ENCODE results near the gene ZBTB32. TPM values are rescaled to one million over a fixed set of nuclear protein-coding genes. Genes with fewer than 3 reads are reported as not detected.
A peak's percentile ranks its signal among the peaks of the same experiment; 100 is the strongest.

Gene ZBTB32
- total RNA-seq, 1 experiment from 2014 or later = 0.13 TPM

DNA sequence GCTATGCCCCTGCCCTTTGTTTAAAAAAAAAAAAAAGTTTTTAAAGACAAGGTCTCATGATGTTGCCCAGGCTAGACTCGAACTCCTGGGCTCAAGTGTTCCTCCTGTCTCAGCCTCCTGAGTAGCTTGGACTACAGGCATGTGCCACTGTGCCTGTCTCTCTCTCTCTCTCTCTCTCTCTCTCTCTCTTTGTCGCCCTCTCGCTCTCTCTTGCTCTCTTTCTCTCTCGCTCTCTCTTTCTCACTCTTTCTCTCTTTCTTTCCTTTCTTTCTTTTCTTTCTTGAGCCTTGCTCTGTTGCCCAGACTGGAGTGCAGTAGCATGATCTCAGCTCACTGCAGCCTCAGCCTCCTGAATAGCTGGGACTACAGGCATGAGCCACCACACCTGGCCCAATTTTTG is 48.8 kb upstream of the ZBTB32 start:
- no peaks in the 10 kb centered on the region for H3K9me3 Mint-ChIP-seq
- H3K27me3 Mint-ChIP-seq (ENCODE audit: low read depth) = no peaks in the 10 kb centered on the region

More for the DNA sequence above, 48.8 kb upstream of the ZBTB32 start:
- Histone ChIP-seq H4K20me1 (ENCODE audit: control insufficient read depth, insufficient read depth, insufficient read length) (no peaks in the 10 kb centered on the region), H2BK5ac (ENCODE audit: insufficient read length, low read length) (no peak overlapping the region), H2BK12ac (ENCODE audit: insufficient read length, low read depth, low read length) (no peak overlapping the region), H2AK5ac (ENCODE audit: insufficient read length, low read length) (no peak overlapping the region), H2BK120ac (ENCODE audit: low read depth, low read length, poor library complexity, severe bottlenecking) (no peak overlapping the region), H3K4me1 (ENCODE audit: insufficient read depth, low read length) (no peaks in the 10 kb centered on the region), H3K27me3 (ENCODE audit: insufficient read depth, low read length) (no peaks in the 10 kb centered on the region), H3K4ac (ENCODE audit: low read depth, low read length) (no peak overlapping the region), H3K56ac (ENCODE audit: insufficient read length, low read depth, low read length) (no peak overlapping the region), H2BK15ac (ENCODE audit: low read depth, low read length) (no peak overlapping the region), H3K23ac (ENCODE audit: insufficient read length, low read depth, low read length) (no peak overlapping the region), H3K9ac (ENCODE audit: extremely low read depth, insufficient read length, low read length) (no peak overlapping the region), H3K9me3 (ENCODE audit: control insufficient read depth, low read depth, low read length) (no peaks in the 10 kb centered on the region), H3K14ac (ENCODE audit: insufficient read depth, low read length) (no peak overlapping the region), H2AFZ (ENCODE audit: low read length) (no peak overlapping the region), H3K79me1 (ENCODE audit: insufficient read depth, low read depth, low read length, poor library complexity, severe bottlenecking) (no peaks in the 10 kb centered on the region), H3K18ac (ENCODE audit: insufficient read length, low read depth, low read length) (no peak overlapping the region), H3T11ph (ENCODE audit: low read length) (no peak overlapping the region), H4K91ac (ENCODE audit: insufficient read length, low read depth, low read length) (no peak overlapping the region), H3K23me2 (ENCODE audit: insufficient read length, low read depth, low read length, poor library complexity, severe bottlenecking) (no peaks in the 10 kb centered on the region), H4K5ac (ENCODE audit: insufficient read length, low read depth, low read length) (no peak overlapping the region), H3K4me2 (ENCODE audit: insufficient read depth, insufficient read length, low read length) (no peak overlapping the region), H3K27ac (ENCODE audit: insufficient read length, low read depth, low read length) (no peak overlapping the region), H2BK20ac (ENCODE audit: low read depth, low read length, poor library complexity, severe bottlenecking) (no peak overlapping the region), H3K79me2 (ENCODE audit: insufficient read depth, low read length) (no peaks in the 10 kb centered on the region), H4K8ac (replicated peaks; ENCODE audit: insufficient read length, low read depth, low read length) (no peak overlapping the region)
- TF ChIP-seq, protein P1, sequence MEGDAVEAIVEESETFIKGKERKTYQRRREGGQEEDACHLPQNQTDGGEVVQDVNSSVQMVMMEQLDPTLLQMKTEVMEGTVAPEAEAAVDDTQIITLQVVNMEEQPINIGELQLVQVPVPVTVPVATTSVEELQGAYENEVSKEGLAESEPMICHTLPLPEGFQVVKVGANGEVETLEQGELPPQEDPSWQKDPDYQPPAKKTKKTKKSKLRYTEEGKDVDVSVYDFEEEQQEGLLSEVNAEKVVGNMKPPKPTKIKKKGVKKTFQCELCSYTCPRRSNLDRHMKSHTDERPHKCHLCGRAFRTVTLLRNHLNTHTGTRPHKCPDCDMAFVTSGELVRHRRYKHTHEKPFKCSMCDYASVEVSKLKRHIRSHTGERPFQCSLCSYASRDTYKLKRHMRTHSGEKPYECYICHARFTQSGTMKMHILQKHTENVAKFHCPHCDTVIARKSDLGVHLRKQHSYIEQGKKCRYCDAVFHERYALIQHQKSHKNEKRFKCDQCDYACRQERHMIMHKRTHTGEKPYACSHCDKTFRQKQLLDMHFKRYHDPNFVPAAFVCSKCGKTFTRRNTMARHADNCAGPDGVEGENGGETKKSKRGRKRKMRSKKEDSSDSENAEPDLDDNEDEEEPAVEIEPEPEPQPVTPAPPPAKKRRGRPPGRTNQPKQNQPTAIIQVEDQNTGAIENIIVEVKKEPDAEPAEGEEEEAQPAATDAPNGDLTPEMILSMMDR (conservative IDR thresholded peaks at IDR 0.05) = no peak
- Mint-ChIP-seq H3K4me1 (no peaks in the 10 kb centered on the region), H3K27ac (peak overlapping the region in 1 of 3 experiments; percentile 16; a peak in 1 of 7 replicates), H3K36me3 (ENCODE audit: insufficient read depth in 1 of 3, low read depth in 3 of 3) (peaks cover 59 to 83% (median 82%) of the 10 kb centered on the region in 3 experiments), H3K4me3 (no peak overlapping the region)
- WGBS (ENCODE audit: extremely low coverage, insufficient read length, low lambda C conversion rate) = no CpG with 5 or more reads among the region's 4 CpGs
- DNase-seq = no peak

All from H9 (cell line).